Right renal pelvis (tissue), 4 donors: Measurements from ENCODE around the gene RTBDN. TPM values are rescaled to one million over a fixed set of nuclear protein-coding genes. Genes with fewer than 3 reads are reported as not detected.

Source experiments
- DNase-seq, 4 donors: peaks; one replicate each; pipeline ENCODE4 v3.0.0-alpha.2; 2013; ENCODE audit warnings: low read depth in 4 of 4, low spot score in 3 of 4, missing footprints in 1 of 4
- polyA plus RNA-seq, 4 donors: library from polyadenylated mRNA; unstranded; fragments of 120-200 nt; gene quantifications; one replicate each; pipeline ENCODE4 v1.2.1, GENCODE V29; 2013; ENCODE audit not compliant: insufficient read length in 4 of 4

Gene RTBDN
- polyA plus RNA-seq, 4 donors = 0.08 TPM; not detected in 3

DNA sequence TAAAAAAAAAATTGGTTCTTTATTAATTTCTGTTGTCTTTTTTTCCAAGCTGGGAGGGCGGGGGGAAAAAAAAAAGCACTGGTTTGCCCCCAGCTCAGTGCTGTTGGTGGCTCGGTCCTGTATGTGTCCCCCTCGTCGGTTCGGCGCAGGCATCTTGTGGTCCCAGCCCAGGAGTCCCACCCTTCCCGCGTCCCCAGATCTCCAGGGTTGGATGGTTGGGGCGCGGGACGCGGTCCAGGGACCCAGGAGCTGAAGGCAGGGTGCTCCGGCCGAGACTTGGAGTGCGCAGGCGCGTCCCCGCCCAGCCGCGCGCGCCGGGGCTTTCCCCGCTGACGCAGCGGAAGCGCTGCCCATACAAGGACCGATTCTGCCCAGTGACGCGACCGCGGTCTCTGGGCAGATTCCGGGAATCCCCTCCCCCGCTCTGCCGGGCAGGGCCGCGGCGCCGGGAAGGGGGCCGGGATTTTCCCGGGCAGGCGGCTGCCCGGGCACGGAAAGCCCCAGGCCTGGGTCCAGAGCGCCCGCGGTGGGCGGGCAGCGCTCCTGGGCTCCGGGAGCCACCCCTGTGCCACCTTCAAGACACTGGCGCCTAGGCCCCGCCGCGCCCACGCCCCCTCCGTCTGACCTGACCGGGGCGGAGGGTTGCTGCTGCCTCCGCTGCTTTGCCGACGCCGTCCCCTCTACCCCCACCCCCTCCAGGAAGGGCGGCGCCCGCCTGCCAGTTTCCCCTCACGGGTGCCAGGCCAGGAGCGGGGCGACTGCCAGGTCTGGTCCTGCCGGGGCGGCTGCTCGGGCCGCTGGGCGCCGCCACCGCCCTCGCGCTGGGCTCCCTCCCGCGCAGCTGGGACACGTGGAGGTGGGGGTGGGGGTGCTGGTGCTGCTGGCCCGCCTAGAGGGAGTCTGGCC is 40.8 kb downstream of the RTBDN start:
- peak in 2 of 4 donors; percentile 87 to 94 for DNase-seq

DNA sequence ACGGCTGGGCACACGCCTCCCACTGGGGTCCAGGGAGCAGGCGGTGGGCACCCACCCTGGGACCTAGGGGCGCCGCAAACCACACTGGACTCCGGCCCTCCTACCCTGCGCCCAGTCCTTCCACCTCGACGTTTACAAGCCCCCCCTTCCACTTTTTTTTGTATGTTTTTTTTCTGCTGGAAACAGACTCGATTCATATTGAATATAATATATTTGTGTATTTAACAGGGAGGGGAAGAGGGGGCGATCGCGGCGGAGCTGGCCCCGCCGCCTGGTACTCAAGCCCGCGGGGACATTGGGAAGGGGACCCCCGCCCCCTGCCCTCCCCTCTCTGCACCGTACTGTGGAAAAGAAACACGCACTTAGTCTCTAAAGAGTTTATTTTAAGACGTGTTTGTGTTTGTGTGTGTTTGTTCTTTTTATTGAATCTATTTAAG is 41.5 kb downstream of the RTBDN start:
- no peak for DNase-seq

DNA sequence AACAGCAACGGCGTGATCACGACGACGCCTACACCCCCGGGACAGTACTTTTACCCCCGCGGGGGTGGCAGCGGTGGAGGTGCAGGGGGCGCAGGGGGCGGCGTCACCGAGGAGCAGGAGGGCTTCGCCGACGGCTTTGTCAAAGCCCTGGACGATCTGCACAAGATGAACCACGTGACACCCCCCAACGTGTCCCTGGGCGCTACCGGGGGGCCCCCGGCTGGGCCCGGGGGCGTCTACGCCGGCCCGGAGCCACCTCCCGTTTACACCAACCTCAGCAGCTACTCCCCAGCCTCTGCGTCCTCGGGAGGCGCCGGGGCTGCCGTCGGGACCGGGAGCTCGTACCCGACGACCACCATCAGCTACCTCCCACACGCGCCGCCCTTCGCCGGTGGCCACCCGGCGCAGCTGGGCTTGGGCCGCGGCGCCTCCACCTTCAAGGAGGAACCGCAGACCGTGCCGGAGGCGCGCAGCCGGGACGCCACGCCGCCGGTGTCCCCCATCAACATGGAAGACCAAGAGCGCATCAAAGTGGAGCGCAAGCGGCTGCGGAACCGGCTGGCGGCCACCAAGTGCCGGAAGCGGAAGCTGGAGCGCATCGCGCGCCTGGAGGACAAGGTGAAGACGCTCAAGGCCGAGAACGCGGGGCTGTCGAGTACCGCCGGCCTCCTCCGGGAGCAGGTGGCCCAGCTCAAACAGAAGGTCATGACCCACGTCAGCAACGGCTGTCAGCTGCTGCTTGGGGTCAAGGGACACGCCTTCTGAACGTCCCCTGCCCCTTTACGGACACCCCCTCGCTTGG is 42.1 kb downstream of the RTBDN start:
- no peak for DNase-seq

DNA sequence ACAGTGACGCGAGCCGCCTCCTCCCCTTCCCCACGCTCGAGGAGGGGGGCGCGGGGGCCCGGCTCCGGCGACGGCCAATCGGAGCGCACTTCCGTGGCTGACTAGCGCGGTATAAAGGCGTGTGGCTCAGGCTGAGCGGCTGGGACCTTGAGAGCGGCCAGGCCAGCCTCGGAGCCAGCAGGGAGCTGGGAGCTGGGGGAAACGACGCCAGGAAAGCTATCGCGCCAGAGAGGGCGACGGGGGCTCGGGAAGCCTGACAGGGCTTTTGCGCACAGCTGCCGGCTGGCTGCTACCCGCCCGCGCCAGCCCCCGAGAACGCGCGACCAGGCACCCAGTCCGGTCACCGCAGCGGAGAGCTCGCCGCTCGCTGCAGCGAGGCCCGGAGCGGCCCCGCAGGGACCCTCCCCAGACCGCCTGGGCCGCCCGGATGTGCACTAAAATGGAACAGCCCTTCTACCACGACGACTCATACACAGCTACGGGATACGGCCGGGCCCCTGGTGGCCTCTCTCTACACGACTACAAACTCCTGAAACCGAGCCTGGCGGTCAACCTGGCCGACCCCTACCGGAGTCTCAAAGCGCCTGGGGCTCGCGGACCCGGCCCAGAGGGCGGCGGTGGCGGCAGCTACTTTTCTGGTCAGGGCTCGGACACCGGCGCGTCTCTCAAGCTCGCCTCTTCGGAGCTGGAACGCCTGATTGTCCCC is 42.9 kb downstream of the RTBDN start, which contains the start of gene JUNB:
Gene JUNB, plus strand, starts transcription at position 142 of the 706 bp plus-strand sequence. Its CDS starts 286 bp downstream, at position 428.
- peak in 1 of 4 donors; percentile 85 for DNase-seq

DNA sequence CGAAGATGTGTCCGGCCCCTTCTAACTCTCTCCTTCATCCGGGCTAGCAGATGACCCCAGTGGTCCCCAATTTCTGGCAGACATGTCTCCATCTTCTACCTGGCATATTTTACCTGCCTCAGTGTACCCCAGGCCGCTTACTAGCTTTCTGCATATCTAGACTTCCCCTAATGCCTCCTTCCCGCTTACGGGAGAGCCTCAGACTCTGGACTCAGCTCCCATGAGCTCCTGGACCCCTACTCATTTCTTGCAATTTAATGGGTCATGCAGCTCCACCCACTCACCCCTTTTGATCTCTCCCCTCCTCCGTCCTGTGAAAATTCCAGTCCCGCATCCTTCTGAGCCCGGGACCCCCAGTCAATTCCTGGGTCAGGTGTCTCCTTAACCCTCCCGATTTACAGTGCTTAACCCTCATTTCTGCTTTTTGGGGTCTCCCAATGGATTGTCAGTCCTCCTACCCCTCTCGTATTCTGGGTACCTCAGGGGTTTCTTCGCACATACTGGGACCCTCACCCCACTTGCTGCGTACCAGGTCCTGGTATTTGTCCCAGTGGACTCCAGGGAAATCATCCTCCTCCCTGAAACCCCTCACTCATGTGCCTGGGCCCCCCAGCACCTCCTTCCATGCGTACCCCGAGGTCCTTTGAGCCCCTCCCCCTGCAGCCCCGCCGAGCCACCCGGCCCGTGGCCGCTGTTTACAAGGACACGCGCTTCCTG is 43.6 kb downstream of the RTBDN start:
- DNase-seq = no peak

DNA sequence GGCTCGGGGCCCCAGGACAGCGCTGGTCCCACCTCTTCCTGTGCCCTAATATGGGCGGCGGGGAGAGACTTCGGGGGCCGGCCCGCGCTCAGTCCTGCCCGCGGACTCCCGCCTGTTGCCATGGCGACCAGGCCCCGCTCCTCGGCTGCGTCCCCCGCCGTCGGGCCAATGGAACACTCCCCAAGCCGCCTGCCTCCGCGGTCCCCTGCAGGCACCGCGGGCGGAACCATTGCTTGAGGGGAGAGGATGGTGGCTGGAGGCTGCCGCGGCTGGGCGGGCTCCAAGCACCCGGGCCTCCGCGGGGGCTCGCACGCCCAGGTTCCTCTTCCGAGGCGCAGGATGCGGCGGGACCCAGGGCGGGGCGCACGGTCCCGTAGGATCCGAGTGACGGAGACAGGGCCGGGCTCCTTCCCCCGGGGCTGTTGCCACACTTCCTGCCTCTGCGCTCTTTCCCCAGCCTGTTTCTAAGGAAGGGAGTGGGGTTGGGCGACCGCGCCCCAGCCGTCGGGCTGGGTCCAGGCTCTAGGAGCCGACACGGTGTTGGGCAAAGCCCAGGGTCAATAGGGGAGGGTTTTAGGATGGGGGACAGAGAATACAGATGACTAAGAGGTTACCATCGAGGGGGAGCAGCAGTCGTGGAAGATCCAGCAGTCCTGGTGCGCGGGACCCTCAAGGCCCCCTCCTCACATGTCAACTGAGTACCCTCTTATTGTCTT is 44.3 kb downstream of the RTBDN start:
- DNase-seq = peak in 1 of 4 donors; percentile 89

DNA sequence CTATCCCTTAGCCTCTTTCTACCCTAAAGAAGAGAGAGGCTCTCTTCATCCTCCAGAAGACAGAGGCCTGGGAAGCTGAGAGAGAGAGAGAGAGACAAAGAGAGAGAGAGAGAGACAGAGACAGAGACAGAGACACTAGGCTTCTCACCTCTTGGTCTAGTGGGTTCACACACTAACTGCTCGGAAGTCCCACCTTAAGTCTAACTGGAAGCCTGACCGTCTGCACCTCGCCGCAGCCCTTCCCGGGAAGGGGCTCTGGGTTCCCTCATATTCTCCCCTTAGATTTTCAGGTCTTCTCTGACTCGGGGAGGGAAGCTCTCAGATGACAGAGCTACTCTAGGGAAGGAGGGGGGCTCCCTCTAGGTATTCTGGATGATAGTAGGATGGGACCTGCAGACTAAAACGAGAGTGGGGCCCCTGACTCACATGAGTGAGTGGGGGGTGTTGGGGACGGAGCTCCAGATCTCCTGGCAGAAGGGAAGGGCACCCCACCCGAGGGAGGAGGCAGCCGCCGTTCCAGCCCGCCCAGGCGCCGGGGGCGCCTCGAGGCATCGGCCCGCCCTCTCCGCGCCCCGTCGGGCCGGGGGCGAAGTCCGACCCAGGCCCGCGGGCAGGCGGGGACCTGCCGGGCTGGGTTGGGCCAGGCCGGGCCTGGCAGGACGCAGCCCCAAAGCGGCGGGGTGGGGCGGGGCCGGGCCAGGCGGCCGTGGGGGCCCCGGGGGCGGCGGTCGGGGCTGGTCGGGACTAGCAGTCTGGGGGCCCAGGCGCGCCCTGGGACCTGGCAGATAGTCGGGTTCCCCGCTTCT is 45.1 kb downstream of the RTBDN start:
- DNase-seq = no peak

DNA sequence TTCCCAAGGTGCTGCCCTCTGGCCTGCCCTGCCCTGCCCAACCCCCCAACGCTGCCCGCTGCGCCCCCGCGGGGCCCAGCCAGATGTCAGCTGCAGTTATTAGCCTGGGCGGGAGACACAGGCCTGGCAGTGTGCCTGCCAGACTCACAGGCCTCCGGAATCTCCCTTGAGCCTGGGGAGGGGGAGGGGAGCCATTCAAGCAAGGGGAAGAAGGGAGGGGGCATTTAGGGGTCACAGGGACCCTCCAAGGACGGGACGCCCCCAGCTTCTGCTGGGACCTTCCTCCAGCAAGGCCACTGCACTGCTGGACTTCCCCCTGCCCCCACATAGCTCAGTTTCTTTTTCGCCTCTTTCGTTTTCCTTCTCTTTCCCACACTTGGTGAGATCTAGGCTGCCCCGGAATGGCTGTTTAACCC is 45.7 kb downstream of the RTBDN start:
- no peak for DNase-seq

DNA sequence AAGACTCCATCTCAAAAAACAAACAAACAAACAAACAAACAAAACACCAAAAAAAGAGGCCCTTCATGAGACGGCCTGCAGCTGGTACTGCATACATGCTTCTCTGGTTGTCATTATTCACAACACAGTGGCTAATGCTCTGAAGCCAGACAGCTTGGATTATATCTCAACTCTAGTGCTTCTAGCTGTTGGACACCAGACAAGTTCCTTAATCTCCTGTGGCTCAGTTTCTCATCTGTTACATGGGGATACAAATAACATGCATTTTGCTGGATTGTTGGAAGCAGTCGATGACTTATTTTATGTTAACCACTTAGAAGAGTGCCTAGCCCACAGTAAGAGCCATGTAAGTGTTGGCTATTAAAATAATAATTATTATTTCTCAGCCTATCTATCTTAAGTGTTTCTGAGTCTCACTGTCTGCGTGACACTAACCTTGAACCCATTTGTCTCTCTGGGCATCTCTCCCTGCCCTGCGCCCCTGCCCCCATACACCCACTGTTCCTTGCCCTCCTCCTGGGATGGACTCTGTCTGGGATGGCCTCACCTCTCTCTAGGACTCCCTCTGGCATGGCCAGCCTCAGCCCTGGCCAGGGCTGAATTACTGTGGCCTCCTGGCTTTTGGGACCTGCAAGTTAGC is 46.2 kb downstream of the RTBDN start:
- DNase-seq = no peak

DNA sequence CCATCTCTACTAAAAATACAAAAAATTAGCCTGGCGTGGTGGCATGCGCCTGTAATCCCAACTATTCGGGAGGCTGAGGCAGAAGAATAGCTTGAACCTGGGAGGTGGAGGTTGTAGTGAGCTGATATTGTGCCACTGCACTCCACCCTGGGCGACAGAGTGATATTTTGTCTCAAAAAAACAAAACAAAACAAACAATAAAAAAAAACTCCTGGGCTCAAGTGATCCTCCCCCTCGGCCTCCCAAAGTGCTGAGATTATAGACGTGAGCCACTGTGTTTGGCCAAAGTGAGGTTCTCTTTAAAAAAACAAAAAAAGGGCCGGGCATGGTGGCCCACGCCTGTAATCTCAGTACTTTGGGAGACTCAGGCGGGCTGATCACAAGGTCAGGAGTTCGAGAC is 46.9 kb downstream of the RTBDN start:
- no peak for DNase-seq

DNA sequence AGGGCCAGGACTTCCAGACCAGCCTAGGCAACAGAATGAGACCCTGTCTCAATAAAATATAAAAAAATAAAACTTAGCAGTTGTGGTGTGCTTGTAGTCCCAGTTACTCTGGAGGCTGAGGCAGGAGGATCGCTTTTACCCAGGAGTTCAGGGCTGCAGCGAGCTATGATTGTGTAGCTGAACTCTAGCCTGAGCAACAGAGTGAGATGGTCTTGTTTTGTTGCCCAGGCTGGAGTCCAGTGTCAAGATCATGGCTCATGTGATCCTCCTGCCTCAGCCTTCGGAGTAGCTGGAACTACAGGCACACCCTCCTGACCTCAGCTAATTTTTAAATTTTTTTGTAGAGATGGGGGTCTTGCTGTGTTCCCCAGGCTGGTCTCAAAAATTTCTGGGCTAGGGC is 47.4 kb downstream of the RTBDN start:
- DNase-seq = no peak

DNA sequence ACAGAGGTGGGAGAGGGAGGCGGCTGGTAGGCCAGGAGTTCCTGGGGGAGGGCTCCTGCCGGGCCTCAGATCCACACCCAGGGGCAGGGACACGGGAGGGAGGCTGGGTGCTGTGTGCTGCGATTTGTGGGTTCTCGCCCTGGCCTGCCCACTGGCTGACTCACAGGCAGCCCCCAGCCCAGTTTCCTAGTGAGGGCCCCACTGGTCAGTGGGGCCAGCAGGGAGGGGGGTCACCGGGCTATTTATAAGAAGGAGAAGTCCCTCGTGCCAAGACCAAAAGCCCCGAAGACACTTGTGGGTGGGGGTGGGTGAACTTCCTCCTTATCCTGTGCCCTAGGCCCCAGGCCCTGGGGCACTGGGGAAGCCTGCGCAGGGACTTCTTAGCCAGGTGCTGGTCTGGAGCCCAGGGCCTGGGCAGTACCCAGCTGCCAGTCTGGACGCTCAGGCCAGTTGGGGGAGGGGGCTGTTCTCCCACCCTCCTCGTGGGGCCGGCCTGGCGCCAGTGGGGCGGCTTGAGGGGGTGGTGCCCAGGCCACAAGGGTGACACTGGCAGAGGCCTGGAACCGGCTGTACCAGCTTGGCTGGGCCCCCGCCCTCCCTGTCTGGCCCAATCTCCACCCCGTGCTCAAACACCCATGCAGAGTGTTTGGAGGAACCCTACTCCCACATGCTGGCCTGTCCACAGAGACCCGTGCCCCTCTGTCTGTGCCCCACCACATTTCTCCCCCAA is 48.1 kb downstream of the RTBDN start:
- DNase-seq = no peak

DNA sequence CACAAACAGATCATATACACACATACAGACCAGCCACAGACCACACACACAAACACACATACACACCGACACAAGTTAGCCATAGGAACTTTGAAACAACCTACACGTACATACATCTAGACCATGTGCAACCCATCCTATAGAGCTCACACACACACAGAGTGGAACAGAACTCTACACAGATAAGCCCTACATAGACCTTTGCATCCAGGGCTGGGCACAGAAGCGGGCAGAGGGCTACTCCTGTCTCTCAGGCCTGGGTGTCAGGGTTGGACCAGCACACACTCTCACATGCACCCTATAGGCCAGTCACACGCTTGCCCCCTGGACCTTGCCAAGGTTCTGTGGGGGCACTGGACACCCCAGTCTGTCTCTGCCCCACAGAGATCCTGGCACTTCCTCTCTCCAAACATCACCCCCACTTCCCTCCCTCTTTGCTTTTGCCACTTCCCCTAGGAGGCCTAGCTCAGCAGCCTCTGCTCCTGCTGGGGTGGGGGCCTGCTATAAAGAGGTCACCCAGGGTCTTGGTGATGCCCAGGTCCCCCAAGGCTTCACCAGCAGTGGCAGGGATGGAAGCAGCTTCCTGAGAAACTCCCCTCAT is 48.8 kb downstream of the RTBDN start:
- no peak for DNase-seq

DNA sequence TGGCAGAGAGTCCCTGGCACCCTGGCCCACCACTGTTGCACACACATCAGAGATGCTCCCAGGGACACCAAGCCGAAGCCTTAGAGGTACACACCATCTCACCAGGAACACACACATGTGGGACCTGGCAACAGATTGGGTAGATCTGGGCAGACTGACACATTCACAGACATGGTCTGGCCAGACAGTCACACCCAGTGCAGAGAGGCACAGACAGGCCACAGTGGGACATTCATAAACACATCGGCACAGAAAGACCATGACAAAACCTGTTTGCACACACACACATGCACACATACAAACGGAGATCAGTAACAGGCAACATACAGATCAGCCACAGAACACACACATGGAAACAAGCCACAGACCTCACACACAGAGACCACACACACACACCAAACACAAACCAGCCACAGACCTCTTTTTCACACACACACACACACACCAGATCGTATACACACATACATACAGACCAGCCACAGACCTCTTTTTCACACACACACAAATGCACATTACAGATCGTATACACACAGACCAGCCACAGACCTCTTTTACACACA is 49.4 kb downstream of the RTBDN start:
- DNase-seq = no peak

DNA sequence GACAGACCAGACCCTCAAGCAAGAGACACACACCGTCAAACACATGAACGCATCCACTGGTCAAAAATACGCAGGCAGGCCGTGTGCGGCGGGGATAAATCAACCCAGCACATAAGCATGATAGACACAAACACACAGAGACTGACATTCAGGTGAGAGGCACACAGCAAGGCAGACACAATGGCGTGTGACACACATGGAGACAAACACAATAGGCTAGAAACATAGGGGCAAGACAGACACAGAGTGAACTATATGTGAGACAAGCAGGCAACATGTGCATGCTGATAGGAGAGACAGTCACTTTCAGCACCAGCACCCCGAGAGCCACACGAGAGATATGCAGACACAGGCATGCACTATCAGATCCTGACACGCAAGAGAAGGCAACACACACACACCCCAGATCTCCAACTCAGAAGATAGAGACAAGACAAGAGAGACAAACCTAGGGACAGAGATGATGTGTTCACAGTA is 49.9 kb downstream of the RTBDN start:
- no peak for DNase-seq

DNA sequence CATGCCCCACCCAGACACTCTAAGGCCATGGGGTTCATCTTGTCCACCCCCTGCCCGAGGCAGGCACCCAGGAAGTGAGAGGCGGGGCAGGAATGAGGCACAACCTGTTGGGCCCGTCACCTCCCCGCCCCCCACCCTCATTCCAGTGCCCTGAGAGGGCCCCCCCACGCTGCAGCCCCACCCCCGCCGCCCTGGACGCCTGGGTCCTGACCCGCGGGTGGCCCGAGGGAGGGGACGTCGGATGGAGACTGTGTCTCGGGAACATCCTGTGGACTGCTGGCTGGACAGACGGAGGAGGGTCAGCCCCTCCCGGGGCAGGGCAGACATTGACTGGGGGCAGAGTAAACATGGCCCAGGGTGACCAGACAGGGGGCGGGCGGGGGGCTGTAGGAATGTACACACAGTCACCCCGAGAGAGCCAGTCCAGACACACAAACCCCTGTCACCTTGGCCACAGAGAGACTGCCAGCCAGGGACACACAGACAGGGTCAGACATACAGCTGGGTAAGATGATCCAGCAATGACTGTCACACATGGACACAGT is 50.5 kb downstream of the RTBDN start:
- no peak for DNase-seq
